Liver (tissue), 3 donors: ENCODE measurements around the gene UBASH3B.

ENCODE experiments used
- CTCF ChIP-seq: fragments of 150-350 bp; IDR thresholded peaks from 2 replicates; pipeline ENCODE4 v1.5.1; 2017; ENCODE audit warnings: improper control_type of control experiment, low read depth, low read length; ENCODE audit not compliant: missing input control
- FOXA2 ChIP-seq: IDR thresholded peaks from 2 replicates; pipeline ENCODE4 v1.6.1; 2016; ENCODE audit warnings: antibody characterized with exemption
- GABPA ChIP-seq, 2 donors: IDR thresholded peaks in 1 of 2; conservative IDR thresholded peaks in 1 of 2; 2 replicates each; pipeline ENCODE4 v1.6.1; 2016; ENCODE audit warnings: antibody characterized with exemption in 2 of 2, mild to moderate bottlenecking in 1 of 2, moderate library complexity in 1 of 2
- HNF4A ChIP-seq, 2 donors: conservative IDR thresholded peaks; 2 replicates each; pipeline ENCODE4 v1.6.1; 2016; ENCODE audit warnings: antibody characterized with exemption in 2 of 2, mild to moderate bottlenecking in 2 of 2
- JUND ChIP-seq, 2 donors: IDR thresholded peaks; 2 replicates each; pipeline ENCODE4 v1.6.1; 2016; ENCODE audit warnings: antibody characterized with exemption in 2 of 2
- MAX ChIP-seq: IDR thresholded peaks from 2 replicates; pipeline ENCODE4 v1.6.1; 2016; ENCODE audit warnings: antibody characterized with exemption
- RAD21 ChIP-seq, 2 donors: IDR thresholded peaks; 2 replicates each; pipeline ENCODE4 v1.6.1; 2016; ENCODE audit warnings: antibody characterized with exemption in 2 of 2, mild to moderate bottlenecking in 2 of 2
- RXRA ChIP-seq, 2 donors: IDR thresholded peaks; 2 replicates each; pipeline ENCODE4 v1.6.1; 2017 to 2018; ENCODE audit warnings: antibody characterized with exemption in 2 of 2, mild to moderate bottlenecking in 1 of 2
- SP1 ChIP-seq: IDR thresholded peaks from 2 replicates; pipeline ENCODE4 v1.6.1; 2018; ENCODE audit warnings: antibody characterized with exemption, mild to moderate bottlenecking
- TAF1 ChIP-seq: conservative IDR thresholded peaks from 2 replicates; pipeline ENCODE4 v1.6.1; 2016; ENCODE audit warnings: antibody characterized with exemption, mild to moderate bottlenecking
- YY1 ChIP-seq: IDR thresholded peaks from 2 replicates; pipeline ENCODE4 v1.6.1; 2016; ENCODE audit warnings: antibody characterized with exemption, mild to moderate bottlenecking
- TF ChIP-seq, protein P1 (sequence below): IDR thresholded peaks from 2 replicates; pipeline ENCODE4 v1.6.1; 2016; ENCODE audit warnings: antibody characterized with exemption
- TF ChIP-seq, protein P2 (sequence below): IDR thresholded peaks from 2 replicates; pipeline ENCODE4 v1.6.1; 2016; ENCODE audit warnings: antibody characterized with exemption, mild to moderate bottlenecking
- donor health status: healthy.
- donor health status: healthy.

DNA sequence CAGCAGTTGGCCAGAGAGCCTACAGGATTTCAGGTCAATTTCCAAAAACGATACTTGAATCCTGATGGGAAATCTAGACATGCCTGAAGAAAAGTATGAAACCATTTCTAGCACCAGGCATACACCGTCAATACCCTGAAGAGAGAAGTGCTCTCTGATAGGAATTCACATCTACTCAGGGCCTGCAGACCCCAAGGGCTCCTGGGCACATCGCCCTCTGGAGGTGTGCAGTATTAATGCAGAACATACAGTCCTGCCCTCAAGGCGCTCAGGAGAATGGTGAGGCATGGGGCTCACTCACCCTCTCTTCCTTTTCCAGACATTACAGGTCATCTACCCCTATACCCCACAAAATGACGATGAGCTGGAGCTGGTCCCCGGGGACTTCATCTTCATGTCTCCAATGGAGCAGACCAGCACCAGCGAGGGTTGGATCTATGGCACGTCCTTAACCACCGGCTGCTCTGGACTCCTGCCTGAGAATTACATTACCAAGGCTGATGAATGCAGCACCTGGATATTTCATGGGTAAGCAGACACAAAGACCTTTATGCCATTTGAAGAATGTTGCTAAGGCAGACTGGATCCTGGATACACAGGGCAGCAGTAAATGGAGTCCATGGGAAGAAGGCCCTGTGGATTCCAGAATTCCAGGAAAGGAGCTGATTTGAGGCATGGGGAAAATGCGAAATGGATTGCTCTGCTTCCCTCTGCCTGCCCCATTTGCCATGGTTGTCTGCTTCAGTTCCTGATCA is 133.4 kb downstream of the UBASH3B start:
- no peak for TF ChIP-seq MAX
- TF ChIP-seq CTCF = no peak
- no peak for TF ChIP-seq RXRA (IDR thresholded peaks at IDR 0.05)
- TF ChIP-seq GABPA (IDR thresholded peaks at IDR 0.05 in 1 of 2, conservative IDR thresholded peaks at IDR 0.05 in 1 of 2) = no peak
- TF ChIP-seq FOXA2 = no peak
- TF ChIP-seq, protein P1, sequence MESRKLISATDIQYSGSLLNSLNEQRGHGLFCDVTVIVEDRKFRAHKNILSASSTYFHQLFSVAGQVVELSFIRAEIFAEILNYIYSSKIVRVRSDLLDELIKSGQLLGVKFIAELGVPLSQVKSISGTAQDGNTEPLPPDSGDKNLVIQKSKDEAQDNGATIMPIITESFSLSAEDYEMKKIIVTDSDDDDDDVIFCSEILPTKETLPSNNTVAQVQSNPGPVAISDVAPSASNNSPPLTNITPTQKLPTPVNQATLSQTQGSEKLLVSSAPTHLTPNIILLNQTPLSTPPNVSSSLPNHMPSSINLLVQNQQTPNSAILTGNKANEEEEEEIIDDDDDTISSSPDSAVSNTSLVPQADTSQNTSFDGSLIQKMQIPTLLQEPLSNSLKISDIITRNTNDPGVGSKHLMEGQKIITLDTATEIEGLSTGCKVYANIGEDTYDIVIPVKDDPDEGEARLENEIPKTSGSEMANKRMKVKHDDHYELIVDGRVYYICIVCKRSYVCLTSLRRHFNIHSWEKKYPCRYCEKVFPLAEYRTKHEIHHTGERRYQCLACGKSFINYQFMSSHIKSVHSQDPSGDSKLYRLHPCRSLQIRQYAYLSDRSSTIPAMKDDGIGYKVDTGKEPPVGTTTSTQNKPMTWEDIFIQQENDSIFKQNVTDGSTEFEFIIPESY = no peak
- TF ChIP-seq, protein P2, sequence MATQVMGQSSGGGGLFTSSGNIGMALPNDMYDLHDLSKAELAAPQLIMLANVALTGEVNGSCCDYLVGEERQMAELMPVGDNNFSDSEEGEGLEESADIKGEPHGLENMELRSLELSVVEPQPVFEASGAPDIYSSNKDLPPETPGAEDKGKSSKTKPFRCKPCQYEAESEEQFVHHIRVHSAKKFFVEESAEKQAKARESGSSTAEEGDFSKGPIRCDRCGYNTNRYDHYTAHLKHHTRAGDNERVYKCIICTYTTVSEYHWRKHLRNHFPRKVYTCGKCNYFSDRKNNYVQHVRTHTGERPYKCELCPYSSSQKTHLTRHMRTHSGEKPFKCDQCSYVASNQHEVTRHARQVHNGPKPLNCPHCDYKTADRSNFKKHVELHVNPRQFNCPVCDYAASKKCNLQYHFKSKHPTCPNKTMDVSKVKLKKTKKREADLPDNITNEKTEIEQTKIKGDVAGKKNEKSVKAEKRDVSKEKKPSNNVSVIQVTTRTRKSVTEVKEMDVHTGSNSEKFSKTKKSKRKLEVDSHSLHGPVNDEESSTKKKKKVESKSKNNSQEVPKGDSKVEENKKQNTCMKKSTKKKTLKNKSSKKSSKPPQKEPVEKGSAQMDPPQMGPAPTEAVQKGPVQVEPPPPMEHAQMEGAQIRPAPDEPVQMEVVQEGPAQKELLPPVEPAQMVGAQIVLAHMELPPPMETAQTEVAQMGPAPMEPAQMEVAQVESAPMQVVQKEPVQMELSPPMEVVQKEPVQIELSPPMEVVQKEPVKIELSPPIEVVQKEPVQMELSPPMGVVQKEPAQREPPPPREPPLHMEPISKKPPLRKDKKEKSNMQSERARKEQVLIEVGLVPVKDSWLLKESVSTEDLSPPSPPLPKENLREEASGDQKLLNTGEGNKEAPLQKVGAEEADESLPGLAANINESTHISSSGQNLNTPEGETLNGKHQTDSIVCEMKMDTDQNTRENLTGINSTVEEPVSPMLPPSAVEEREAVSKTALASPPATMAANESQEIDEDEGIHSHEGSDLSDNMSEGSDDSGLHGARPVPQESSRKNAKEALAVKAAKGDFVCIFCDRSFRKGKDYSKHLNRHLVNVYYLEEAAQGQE = no peak
- TF ChIP-seq HNF4A (conservative IDR thresholded peaks at IDR 0.05) = no peak
- TF ChIP-seq TAF1 = no peak
- TF ChIP-seq SP1 = no peak
- TF ChIP-seq YY1 = no peak
- no peak for TF ChIP-seq JUND (IDR thresholded peaks at IDR 0.05)
- no peak for TF ChIP-seq RAD21 (IDR thresholded peaks at IDR 0.05)
